Measurements from ENCODE around the gene CEACAM7. TPM values are rescaled to one million over a fixed set of nuclear protein-coding genes. Genes with fewer than 3 reads are reported as not detected.

Gene CEACAM7
- total RNA-seq, 2 donors from 2014 or later: not detected

DNA sequence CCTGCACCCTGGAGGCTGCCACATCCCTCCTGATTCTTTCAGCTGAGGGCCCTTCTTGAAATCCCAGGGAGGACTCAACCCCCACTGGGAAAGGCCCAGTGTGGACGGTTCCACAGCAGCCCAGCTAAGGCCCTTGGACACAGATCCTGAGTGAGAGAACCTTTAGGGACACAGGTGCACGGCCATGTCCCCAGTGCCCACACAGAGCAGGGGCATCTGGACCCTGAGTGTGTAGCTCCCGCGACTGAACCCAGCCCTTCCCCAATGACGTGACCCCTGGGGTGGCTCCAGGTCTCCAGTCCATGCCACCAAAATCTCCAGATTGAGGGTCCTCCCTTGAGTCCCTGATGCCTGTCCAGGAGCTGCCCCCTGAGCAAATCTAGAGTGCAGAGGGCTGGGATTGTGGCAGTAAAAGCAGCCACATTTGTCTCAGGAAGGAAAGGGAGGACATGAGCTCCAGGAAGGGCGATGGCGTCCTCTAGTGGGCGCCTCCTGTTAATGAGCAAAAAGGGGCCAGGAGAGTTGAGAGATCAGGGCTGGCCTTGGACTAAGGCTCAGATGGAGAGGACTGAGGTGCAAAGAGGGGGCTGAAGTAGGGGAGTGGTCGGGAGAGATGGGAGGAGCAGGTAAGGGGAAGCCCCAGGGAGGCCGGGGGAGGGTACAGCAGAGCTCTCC, 13.5 kb upstream of the CEACAM7 start:
- H3K27me3 ChIP-seq (ENCODE audit: control insufficient read depth, insufficient read depth, low read length, poor library complexity, severe bottlenecking): no peaks in the 10 kb centered on the region
- Mint-ChIP-seq H3K27ac (no peak overlapping the region), H3K4me1 (no peaks in the 10 kb centered on the region), H3K9me3 (peaks cover 84% of the 10 kb centered on the region), H3K4me3 (no peak overlapping the region), H3K36me3 (ENCODE audit: low read depth) (peaks cover 1% of the 10 kb centered on the region), H3K27me3 (ENCODE audit: insufficient read depth) (no peaks in the 10 kb centered on the region)
- no peaks in the 10 kb centered on the region for H3K36me3 ChIP-seq (ENCODE audit: control insufficient read depth, insufficient read depth, low read length)
- no peaks in the 10 kb centered on the region for H3K9me3 ChIP-seq (ENCODE audit: control insufficient read depth, low read length)
- WGBS, 2 experiments (ENCODE audit: insufficient coverage in 1 of 2, insufficient read length in 1 of 2): 53 to 70% methylated on average over 4 to 10 of the region's 10 CpGs
- no peak overlapping the region for H3K4me3 ChIP-seq (ENCODE audit: low read length)
- TF ChIP-seq, protein P1, sequence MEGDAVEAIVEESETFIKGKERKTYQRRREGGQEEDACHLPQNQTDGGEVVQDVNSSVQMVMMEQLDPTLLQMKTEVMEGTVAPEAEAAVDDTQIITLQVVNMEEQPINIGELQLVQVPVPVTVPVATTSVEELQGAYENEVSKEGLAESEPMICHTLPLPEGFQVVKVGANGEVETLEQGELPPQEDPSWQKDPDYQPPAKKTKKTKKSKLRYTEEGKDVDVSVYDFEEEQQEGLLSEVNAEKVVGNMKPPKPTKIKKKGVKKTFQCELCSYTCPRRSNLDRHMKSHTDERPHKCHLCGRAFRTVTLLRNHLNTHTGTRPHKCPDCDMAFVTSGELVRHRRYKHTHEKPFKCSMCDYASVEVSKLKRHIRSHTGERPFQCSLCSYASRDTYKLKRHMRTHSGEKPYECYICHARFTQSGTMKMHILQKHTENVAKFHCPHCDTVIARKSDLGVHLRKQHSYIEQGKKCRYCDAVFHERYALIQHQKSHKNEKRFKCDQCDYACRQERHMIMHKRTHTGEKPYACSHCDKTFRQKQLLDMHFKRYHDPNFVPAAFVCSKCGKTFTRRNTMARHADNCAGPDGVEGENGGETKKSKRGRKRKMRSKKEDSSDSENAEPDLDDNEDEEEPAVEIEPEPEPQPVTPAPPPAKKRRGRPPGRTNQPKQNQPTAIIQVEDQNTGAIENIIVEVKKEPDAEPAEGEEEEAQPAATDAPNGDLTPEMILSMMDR (conservative IDR thresholded peaks at IDR 0.05): peak; percentile 45
- H3K9ac ChIP-seq (ENCODE audit: extremely low read depth, low read length, poor library complexity, severe bottlenecking): no peak overlapping the region
- H3K4me1 ChIP-seq (ENCODE audit: control insufficient read depth, insufficient read depth, low read length): no peaks in the 10 kb centered on the region
- DNase-seq: peak; percentile 82
- no peak overlapping the region for H3K27ac ChIP-seq (ENCODE audit: low read depth, low read length)

DNA sequence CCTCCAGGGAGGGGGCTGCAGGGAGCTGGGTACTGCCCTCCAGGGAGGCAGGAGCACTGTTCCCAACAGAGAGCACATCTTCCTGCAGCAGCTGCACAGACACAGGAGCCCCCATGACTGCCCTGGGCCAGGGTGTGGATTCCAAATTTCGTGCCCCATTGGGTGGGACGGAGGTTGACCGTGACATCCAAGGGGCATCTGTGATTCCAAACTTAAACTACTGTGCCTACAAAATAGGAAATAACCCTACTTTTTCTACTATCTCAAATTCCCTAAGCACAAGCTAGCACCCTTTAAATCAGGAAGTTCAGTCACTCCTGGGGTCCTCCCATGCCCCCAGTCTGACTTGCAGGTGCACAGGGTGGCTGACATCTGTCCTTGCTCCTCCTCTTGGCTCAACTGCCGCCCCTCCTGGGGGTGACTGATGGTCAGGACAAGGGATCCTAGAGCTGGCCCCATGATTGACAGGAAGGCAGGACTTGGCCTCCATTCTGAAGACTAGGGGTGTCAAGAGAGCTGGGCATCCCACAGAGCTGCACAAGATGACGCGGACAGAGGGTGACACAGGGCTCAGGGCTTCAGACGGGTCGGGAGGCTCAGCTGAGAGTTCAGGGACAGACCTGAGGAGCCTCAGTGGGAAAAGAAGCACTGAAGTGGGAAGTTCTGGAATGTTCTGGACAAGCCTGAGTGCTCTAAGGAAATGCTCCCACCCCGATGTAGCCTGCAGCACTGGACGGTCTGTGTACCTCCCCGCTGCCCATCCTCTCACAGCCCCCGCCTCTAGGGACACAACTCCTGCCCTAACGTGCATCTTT, 12.5 kb upstream of the CEACAM7 start:
- H3K27ac Mint-ChIP-seq: no peak overlapping the region
- WGBS, 2 experiments (ENCODE audit: insufficient coverage in 1 of 2, insufficient read length in 1 of 2): 68 to 78% methylated on average over 8 to 13 of the region's 13 CpGs
- H3K9ac ChIP-seq (ENCODE audit: extremely low read depth, low read length, poor library complexity, severe bottlenecking): no peak overlapping the region
- no peaks in the 10 kb centered on the region for H3K4me1 Mint-ChIP-seq
- no peaks in the 10 kb centered on the region for H3K4me1 ChIP-seq (ENCODE audit: control insufficient read depth, insufficient read depth, low read length)
- H3K9me3 Mint-ChIP-seq: peaks cover 84% of the 10 kb centered on the region
- H3K27me3 Mint-ChIP-seq (ENCODE audit: insufficient read depth): no peaks in the 10 kb centered on the region
- H3K27me3 ChIP-seq (ENCODE audit: control insufficient read depth, insufficient read depth, low read length, poor library complexity, severe bottlenecking): no peaks in the 10 kb centered on the region
- TF ChIP-seq, protein P1 (conservative IDR thresholded peaks at IDR 0.05): no peak
- H3K9me3 ChIP-seq (ENCODE audit: control insufficient read depth, low read length): no peaks in the 10 kb centered on the region
- DNase-seq: peak; percentile 29
- no peaks in the 10 kb centered on the region for H3K36me3 ChIP-seq (ENCODE audit: control insufficient read depth, insufficient read depth, low read length)
- H3K4me3 Mint-ChIP-seq: no peak overlapping the region
- H3K27ac ChIP-seq (ENCODE audit: low read depth, low read length): no peak overlapping the region
- H3K4me3 ChIP-seq (ENCODE audit: low read length): no peak overlapping the region
- H3K36me3 Mint-ChIP-seq (ENCODE audit: low read depth): peaks cover 1% of the 10 kb centered on the region

DNA sequence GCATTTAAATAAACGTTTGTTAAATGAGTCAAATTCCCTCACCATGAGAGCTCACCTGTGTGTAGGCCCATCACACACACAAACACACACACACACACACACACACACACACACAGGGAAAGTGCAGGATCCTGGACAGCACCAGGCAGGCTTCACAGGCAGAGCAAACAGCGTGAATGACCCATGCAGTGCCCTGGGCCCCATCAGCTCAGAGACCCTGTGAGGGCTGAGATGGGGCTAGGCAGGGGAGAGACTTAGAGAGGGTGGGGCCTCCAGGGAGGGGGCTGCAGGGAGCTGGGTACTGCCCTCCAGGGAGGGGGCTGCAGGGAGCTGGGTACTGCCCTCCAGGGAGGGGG, 11.9 kb upstream of the CEACAM7 start:
- Mint-ChIP-seq H3K9me3 (peaks cover 84% of the 10 kb centered on the region), H3K4me3 (no peak overlapping the region), H3K36me3 (ENCODE audit: low read depth) (peaks cover 1% of the 10 kb centered on the region), H3K27ac (no peak overlapping the region), H3K4me1 (no peaks in the 10 kb centered on the region), H3K27me3 (ENCODE audit: insufficient read depth) (no peaks in the 10 kb centered on the region)
- peak; percentile 38 for DNase-seq
- Histone ChIP-seq H3K4me1 (ENCODE audit: control insufficient read depth, insufficient read depth, low read length) (no peaks in the 10 kb centered on the region), H3K27me3 (ENCODE audit: control insufficient read depth, insufficient read depth, low read length, poor library complexity, severe bottlenecking) (no peaks in the 10 kb centered on the region), H3K4me3 (ENCODE audit: low read length) (no peak overlapping the region), H3K27ac (ENCODE audit: low read depth, low read length) (no peak overlapping the region), H3K36me3 (ENCODE audit: control insufficient read depth, insufficient read depth, low read length) (no peaks in the 10 kb centered on the region), H3K9ac (ENCODE audit: extremely low read depth, low read length, poor library complexity, severe bottlenecking) (no peak overlapping the region), H3K9me3 (ENCODE audit: control insufficient read depth, low read length) (no peaks in the 10 kb centered on the region)
- TF ChIP-seq, protein P1 (conservative IDR thresholded peaks at IDR 0.05): no peak
- 46% methylated on average over 2 of the region's 2 CpGs; no CpG with 5 or more reads in 1 of the 2 experiments for WGBS, 2 experiments (ENCODE audit: insufficient coverage in 1 of 2, insufficient read length in 1 of 2)
